WTC11 (cell line): ENCODE results near the gene CRYGN. TPM values are rescaled to one million over a fixed set of nuclear protein-coding genes. Genes with fewer than 3 reads are reported as not detected.

Experiments
- ESRRA ChIP-seq: sonication (generic); formaldehyde crosslinking; IDR thresholded peaks from 2 replicates; pipeline ENCODE4 v1.8.1; 2022; ENCODE audit warnings: mild to moderate bottlenecking, missing genetic modification reagents, borderline replicate concordance
- ETV6 ChIP-seq: sonication (generic); formaldehyde crosslinking; IDR thresholded peaks from 2 replicates; pipeline ENCODE4 v1.8.1; 2022; ENCODE audit warnings: mild to moderate bottlenecking, missing genetic modification reagents
- GTF2I ChIP-seq: fragments of 250-450 bp; sonication (Bioruptor Pico); conservative IDR thresholded peaks from 2 replicates; pipeline ENCODE4 v1.4.0; 2021; ENCODE audit warnings: mild to moderate bottlenecking
- SOX15 ChIP-seq: fragments of 250-450 bp; sonication (Bioruptor Pico); IDR thresholded peaks from 2 replicates; pipeline ENCODE4 v1.9.0; 2021; ENCODE audit warnings: mild to moderate bottlenecking
- TCF7 ChIP-seq: sonication (generic); formaldehyde crosslinking; IDR thresholded peaks from 2 replicates; pipeline ENCODE4 v1.8.0; 2022; ENCODE audit warnings: mild to moderate bottlenecking, low read depth, missing genetic modification reagents, moderate library complexity
- TEAD4 ChIP-seq: sonication (generic); formaldehyde crosslinking; IDR thresholded peaks from 2 replicates; pipeline ENCODE4 v1.8.0; 2022; ENCODE audit warnings: mild to moderate bottlenecking, missing genetic modification reagents
- ZBTB21 ChIP-seq: sonication (generic); formaldehyde crosslinking; IDR thresholded peaks from 2 replicates; pipeline ENCODE4 v1.8.1; 2023; ENCODE audit warnings: mild to moderate bottlenecking, missing genetic modification reagents, borderline replicate concordance
- ZNF317 ChIP-seq: sonication (generic); formaldehyde crosslinking; IDR thresholded peaks from 2 replicates; pipeline ENCODE4 v1.8.1; 2023; ENCODE audit warnings: low read depth, mild to moderate bottlenecking, moderate library complexity, missing genetic modification reagents, borderline replicate concordance
- total RNA-seq: library from RNA; stranded (reverse); gene quantifications from 3 replicates; pipeline ENCODE4 v1.2.3, GENCODE V29; 2021
- TF ChIP-seq, protein P1 (sequence below): sonication (generic); formaldehyde crosslinking; IDR thresholded peaks from 2 replicates; pipeline ENCODE4 v1.8.0; 2023; ENCODE audit warnings: missing genetic modification reagents, mild to moderate bottlenecking, borderline replicate concordance
- TF ChIP-seq, protein P2 (sequence below): fragments of 250-450 bp; sonication (Bioruptor Pico); IDR thresholded peaks from 2 replicates; pipeline ENCODE4 v1.9.0; 2021; ENCODE audit warnings: mild to moderate bottlenecking, borderline replicate concordance
- TF ChIP-seq, protein P3 (sequence below): sonication (generic); formaldehyde crosslinking; IDR thresholded peaks from 2 replicates; pipeline ENCODE4 v1.8.0; 2023; ENCODE audit warnings: missing genetic modification reagents
- TF ChIP-seq, protein P4 (sequence below): sonication (generic); formaldehyde crosslinking; IDR thresholded peaks from 2 replicates; pipeline ENCODE4 v1.8.0; 2022; ENCODE audit warnings: mild to moderate bottlenecking, missing genetic modification reagents
- TF ChIP-seq, protein P5 (sequence below): sonication (generic); formaldehyde crosslinking; IDR thresholded peaks from 2 replicates; pipeline ENCODE4 v1.8.1; 2022; ENCODE audit warnings: low read depth, missing genetic modification reagents, borderline replicate concordance
- TF ChIP-seq, protein P6 (sequence below): sonication (generic); formaldehyde crosslinking; IDR thresholded peaks from 2 replicates; pipeline ENCODE4 v1.8.1; 2022; ENCODE audit warnings: missing genetic modification reagents, borderline replicate concordance
- TF ChIP-seq, protein P7 (sequence below): sonication (generic); formaldehyde crosslinking; IDR thresholded peaks from 2 replicates; pipeline ENCODE4 v1.8.1; 2023; ENCODE audit warnings: mild to moderate bottlenecking, missing genetic modification reagents
- TF ChIP-seq, protein P8 (sequence below): sonication (generic); formaldehyde crosslinking; IDR thresholded peaks from 2 replicates; pipeline ENCODE4 v1.8.1; 2022; ENCODE audit warnings: mild to moderate bottlenecking, moderate library complexity, missing genetic modification reagents
- TF ChIP-seq, protein P9 (sequence below): fragments of 250-450 bp; sonication (Bioruptor Pico); IDR thresholded peaks from 2 replicates; pipeline ENCODE4 v1.9.0; 2021; ENCODE audit warnings: mild to moderate bottlenecking

The CRYGN gene
- total RNA-seq, 1 experiment from 2014 or later = 1.5 TPM

DNA sequence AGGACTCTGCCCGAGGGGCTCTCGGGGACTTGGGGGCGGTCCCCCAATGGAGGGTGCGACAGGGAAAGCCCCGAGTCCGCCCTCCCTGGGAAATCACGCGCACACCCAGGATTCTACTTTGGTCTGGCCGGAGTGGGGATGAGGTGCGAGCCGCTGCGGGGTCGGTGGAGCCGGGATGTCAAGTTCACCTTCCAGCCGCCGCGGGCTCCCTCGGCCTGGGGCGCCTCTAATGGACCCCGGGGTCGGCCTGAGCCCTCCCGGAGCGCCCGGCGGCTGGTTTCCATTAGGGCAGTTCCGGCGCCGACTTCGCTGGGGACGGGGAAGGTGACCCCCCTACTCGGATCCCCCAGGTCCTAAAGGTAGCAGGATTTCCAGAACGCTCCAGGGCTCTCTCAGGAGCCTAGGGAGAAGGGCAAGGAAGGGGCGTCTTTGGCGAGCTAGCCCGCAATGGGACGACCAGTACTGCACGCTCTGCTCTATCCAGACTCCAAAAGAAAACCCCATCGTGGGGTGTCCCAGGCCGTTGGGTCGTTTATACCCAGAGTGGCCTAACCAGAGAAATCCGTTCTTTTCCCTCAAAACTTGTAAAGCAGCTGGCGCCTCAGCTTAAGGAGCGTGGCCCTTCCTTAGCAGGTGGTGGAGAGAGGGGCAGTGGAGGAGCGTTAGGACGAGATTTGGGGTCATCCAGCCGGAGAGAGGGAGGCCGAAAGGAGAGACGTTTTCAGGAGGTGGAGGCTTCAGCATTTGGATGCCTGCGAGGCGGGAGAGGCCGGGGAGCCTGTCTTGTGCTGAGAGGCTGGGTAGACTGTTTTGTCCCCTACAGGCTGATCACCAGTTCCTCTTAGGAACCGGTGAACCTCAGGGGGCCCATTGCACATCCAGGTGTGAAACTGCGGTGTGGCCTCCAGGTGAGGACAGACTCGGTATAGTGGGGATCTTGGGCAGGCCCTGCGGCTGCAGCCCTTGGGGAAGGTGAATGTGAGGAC is 29.2 kb downstream of the CRYGN start (continued):
- TF ChIP-seq, protein P1, sequence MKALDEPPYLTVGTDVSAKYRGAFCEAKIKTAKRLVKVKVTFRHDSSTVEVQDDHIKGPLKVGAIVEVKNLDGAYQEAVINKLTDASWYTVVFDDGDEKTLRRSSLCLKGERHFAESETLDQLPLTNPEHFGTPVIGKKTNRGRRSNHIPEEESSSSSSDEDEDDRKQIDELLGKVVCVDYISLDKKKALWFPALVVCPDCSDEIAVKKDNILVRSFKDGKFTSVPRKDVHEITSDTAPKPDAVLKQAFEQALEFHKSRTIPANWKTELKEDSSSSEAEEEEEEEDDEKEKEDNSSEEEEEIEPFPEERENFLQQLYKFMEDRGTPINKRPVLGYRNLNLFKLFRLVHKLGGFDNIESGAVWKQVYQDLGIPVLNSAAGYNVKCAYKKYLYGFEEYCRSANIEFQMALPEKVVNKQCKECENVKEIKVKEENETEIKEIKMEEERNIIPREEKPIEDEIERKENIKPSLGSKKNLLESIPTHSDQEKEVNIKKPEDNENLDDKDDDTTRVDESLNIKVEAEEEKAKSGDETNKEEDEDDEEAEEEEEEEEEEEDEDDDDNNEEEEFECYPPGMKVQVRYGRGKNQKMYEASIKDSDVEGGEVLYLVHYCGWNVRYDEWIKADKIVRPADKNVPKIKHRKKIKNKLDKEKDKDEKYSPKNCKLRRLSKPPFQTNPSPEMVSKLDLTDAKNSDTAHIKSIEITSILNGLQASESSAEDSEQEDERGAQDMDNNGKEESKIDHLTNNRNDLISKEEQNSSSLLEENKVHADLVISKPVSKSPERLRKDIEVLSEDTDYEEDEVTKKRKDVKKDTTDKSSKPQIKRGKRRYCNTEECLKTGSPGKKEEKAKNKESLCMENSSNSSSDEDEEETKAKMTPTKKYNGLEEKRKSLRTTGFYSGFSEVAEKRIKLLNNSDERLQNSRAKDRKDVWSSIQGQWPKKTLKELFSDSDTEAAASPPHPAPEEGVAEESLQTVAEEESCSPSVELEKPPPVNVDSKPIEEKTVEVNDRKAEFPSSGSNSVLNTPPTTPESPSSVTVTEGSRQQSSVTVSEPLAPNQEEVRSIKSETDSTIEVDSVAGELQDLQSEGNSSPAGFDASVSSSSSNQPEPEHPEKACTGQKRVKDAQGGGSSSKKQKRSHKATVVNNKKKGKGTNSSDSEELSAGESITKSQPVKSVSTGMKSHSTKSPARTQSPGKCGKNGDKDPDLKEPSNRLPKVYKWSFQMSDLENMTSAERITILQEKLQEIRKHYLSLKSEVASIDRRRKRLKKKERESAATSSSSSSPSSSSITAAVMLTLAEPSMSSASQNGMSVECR (CRISPR knock-in tag) = no peak; the same call in 1 of the 2 replicates
- TF ChIP-seq ETV6 (CRISPR knock-in tag) (peak; percentile 44; the same call in 1 of the 2 replicates), GTF2I (CRISPR knock-in tag) (no peak), TCF7 (CRISPR knock-in tag) (no peak), SOX15 (CRISPR knock-in tag) (no peak), ZBTB21 (CRISPR knock-in tag) (0 out of 2 replicates have a peak, but pooled peaks have one; percentile 21), ZNF317 (CRISPR knock-in tag) (no peak), TEAD4 (CRISPR knock-in tag) (no peak), ESRRA (CRISPR knock-in tag) (0 out of 2 replicates have a peak, but pooled peaks have one; percentile 22)
- TF ChIP-seq, protein P2, sequence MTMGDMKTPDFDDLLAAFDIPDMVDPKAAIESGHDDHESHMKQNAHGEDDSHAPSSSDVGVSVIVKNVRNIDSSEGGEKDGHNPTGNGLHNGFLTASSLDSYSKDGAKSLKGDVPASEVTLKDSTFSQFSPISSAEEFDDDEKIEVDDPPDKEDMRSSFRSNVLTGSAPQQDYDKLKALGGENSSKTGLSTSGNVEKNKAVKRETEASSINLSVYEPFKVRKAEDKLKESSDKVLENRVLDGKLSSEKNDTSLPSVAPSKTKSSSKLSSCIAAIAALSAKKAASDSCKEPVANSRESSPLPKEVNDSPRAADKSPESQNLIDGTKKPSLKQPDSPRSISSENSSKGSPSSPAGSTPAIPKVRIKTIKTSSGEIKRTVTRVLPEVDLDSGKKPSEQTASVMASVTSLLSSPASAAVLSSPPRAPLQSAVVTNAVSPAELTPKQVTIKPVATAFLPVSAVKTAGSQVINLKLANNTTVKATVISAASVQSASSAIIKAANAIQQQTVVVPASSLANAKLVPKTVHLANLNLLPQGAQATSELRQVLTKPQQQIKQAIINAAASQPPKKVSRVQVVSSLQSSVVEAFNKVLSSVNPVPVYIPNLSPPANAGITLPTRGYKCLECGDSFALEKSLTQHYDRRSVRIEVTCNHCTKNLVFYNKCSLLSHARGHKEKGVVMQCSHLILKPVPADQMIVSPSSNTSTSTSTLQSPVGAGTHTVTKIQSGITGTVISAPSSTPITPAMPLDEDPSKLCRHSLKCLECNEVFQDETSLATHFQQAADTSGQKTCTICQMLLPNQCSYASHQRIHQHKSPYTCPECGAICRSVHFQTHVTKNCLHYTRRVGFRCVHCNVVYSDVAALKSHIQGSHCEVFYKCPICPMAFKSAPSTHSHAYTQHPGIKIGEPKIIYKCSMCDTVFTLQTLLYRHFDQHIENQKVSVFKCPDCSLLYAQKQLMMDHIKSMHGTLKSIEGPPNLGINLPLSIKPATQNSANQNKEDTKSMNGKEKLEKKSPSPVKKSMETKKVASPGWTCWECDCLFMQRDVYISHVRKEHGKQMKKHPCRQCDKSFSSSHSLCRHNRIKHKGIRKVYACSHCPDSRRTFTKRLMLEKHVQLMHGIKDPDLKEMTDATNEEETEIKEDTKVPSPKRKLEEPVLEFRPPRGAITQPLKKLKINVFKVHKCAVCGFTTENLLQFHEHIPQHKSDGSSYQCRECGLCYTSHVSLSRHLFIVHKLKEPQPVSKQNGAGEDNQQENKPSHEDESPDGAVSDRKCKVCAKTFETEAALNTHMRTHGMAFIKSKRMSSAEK (CRISPR knock-in tag) = no peak
- TF ChIP-seq, protein P3, sequence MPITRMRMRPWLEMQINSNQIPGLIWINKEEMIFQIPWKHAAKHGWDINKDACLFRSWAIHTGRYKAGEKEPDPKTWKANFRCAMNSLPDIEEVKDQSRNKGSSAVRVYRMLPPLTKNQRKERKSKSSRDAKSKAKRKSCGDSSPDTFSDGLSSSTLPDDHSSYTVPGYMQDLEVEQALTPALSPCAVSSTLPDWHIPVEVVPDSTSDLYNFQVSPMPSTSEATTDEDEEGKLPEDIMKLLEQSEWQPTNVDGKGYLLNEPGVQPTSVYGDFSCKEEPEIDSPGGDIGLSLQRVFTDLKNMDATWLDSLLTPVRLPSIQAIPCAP (CRISPR knock-in tag) = no peak
- TF ChIP-seq, protein P4, sequence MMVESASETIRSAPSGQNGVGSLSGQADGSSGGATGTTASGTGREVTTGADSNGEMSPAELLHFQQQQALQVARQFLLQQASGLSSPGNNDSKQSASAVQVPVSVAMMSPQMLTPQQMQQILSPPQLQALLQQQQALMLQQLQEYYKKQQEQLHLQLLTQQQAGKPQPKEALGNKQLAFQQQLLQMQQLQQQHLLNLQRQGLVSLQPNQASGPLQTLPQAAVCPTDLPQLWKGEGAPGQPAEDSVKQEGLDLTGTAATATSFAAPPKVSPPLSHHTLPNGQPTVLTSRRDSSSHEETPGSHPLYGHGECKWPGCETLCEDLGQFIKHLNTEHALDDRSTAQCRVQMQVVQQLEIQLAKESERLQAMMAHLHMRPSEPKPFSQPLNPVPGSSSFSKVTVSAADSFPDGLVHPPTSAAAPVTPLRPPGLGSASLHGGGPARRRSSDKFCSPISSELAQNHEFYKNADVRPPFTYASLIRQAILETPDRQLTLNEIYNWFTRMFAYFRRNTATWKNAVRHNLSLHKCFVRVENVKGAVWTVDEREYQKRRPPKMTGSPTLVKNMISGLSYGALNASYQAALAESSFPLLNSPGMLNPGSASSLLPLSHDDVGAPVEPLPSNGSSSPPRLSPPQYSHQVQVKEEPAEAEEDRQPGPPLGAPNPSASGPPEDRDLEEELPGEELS (CRISPR knock-in tag) = 0 out of 2 replicates have a peak, but pooled peaks have one; percentile 39
- TF ChIP-seq, protein P5, sequence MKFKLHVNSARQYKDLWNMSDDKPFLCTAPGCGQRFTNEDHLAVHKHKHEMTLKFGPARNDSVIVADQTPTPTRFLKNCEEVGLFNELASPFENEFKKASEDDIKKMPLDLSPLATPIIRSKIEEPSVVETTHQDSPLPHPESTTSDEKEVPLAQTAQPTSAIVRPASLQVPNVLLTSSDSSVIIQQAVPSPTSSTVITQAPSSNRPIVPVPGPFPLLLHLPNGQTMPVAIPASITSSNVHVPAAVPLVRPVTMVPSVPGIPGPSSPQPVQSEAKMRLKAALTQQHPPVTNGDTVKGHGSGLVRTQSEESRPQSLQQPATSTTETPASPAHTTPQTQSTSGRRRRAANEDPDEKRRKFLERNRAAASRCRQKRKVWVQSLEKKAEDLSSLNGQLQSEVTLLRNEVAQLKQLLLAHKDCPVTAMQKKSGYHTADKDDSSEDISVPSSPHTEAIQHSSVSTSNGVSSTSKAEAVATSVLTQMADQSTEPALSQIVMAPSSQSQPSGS = no peak
- TF ChIP-seq, protein P6, sequence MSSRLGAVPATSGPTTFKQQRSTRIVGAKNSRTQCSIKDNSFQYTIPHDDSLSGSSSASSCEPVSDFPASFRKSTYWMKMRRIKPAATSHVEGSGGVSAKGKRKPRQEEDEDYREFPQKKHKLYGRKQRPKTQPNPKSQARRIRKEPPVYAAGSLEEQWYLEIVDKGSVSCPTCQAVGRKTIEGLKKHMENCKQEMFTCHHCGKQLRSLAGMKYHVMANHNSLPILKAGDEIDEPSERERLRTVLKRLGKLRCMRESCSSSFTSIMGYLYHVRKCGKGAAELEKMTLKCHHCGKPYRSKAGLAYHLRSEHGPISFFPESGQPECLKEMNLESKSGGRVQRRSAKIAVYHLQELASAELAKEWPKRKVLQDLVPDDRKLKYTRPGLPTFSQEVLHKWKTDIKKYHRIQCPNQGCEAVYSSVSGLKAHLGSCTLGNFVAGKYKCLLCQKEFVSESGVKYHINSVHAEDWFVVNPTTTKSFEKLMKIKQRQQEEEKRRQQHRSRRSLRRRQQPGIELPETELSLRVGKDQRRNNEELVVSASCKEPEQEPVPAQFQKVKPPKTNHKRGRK (CRISPR knock-in tag) = no peak
- TF ChIP-seq, protein P7, sequence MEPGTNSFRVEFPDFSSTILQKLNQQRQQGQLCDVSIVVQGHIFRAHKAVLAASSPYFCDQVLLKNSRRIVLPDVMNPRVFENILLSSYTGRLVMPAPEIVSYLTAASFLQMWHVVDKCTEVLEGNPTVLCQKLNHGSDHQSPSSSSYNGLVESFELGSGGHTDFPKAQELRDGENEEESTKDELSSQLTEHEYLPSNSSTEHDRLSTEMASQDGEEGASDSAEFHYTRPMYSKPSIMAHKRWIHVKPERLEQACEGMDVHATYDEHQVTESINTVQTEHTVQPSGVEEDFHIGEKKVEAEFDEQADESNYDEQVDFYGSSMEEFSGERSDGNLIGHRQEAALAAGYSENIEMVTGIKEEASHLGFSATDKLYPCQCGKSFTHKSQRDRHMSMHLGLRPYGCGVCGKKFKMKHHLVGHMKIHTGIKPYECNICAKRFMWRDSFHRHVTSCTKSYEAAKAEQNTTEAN (CRISPR knock-in tag) = no peak
- TF ChIP-seq, protein P8, sequence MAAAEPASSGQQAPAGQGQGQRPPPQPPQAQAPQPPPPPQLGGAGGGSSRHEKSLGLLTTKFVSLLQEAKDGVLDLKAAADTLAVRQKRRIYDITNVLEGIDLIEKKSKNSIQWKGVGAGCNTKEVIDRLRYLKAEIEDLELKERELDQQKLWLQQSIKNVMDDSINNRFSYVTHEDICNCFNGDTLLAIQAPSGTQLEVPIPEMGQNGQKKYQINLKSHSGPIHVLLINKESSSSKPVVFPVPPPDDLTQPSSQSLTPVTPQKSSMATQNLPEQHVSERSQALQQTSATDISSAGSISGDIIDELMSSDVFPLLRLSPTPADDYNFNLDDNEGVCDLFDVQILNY = 0 out of 2 replicates have a peak, but pooled peaks have one; percentile 6
- TF ChIP-seq, protein P9, sequence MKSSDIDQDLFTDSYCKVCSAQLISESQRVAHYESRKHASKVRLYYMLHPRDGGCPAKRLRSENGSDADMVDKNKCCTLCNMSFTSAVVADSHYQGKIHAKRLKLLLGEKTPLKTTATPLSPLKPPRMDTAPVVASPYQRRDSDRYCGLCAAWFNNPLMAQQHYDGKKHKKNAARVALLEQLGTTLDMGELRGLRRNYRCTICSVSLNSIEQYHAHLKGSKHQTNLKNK (CRISPR knock-in tag) = no peak
